ENCODE measurements around the gene MBTPS1. TPM values are rescaled to one million over a fixed set of nuclear protein-coding genes. Genes with fewer than 3 reads are reported as not detected.
A peak's percentile ranks its signal among the peaks of the same experiment; 100 is the strongest.

The MBTPS1 gene
- total RNA-seq, 1 experiment from 2014 or later: 66.2 TPM

- Histone ChIP-seq H3K36me3 (peaks cover 5% of the 10 kb centered on the region), H3K27me3 (no peaks in the 10 kb centered on the region), H3K4me3 (no peak overlapping the region), H3K9me3 (no peaks in the 10 kb centered on the region)
- no peak for DNase-seq
These were observed 47.2 kb downstream of the MBTPS1 start for GRCh38 chr16:84069540-84069939.

GRCh38 chr16:84068783-84069462, 47.8 kb downstream of the MBTPS1 start:
- Histone ChIP-seq H3K9me3 (no peaks in the 10 kb centered on the region), H3K4me3 (no peak overlapping the region), H3K36me3 (peaks cover 3% of the 10 kb centered on the region), H3K27me3 (no peaks in the 10 kb centered on the region)
- DNase-seq: no peak

- H3K9me3 ChIP-seq: no peaks in the 10 kb centered on the region
- H3K36me3 ChIP-seq: peaks cover 6% of the 10 kb centered on the region
- no peak for DNase-seq
- no peaks in the 10 kb centered on the region for H3K27me3 ChIP-seq
- H3K4me3 ChIP-seq: no peak overlapping the region
These were observed 48.7 kb downstream of the MBTPS1 start for GRCh38 chr16:84068041-84068440.

- H3K9me3 ChIP-seq: no peaks in the 10 kb centered on the region
- H3K27me3 ChIP-seq: no peaks in the 10 kb centered on the region
- peaks cover 9% of the 10 kb centered on the region for H3K36me3 ChIP-seq
- H3K4me3 ChIP-seq: no peak overlapping the region
- DNase-seq: no peak
These were observed 49.1 kb downstream of the MBTPS1 start for GRCh38 chr16:84067640-84068039.

- H3K27me3 ChIP-seq: no peaks in the 10 kb centered on the region
- DNase-seq: peak; percentile 9
- no peaks in the 10 kb centered on the region for H3K9me3 ChIP-seq
- no peak overlapping the region for H3K4me3 ChIP-seq
- H3K36me3 ChIP-seq: peaks cover 9% of the 10 kb centered on the region
These were observed 51.1 kb downstream of the MBTPS1 start for GRCh38 chr16:84065536-84066132.

GRCh38 chr16:84063980-84064379, 52.8 kb downstream of the MBTPS1 start:
- peaks cover 9% of the 10 kb centered on the region for H3K36me3 ChIP-seq
- no peak for DNase-seq
- no peaks in the 10 kb centered on the region for H3K27me3 ChIP-seq
- no peak overlapping the region for H3K4me3 ChIP-seq
- no peaks in the 10 kb centered on the region for H3K9me3 ChIP-seq

GRCh38 chr16:84062734-84063640, 53.8 kb downstream of the MBTPS1 start:
- Histone ChIP-seq H3K36me3 (peaks cover 9% of the 10 kb centered on the region), H3K9me3 (no peaks in the 10 kb centered on the region), H3K27me3 (no peaks in the 10 kb centered on the region), H3K4me3 (no peak overlapping the region)
- peak; percentile 48 for DNase-seq

GRCh38 chr16:84061236-84061819, 55.4 kb downstream of the MBTPS1 start:
- Histone ChIP-seq H3K36me3 (peaks cover 6% of the 10 kb centered on the region), H3K4me3 (no peak overlapping the region), H3K9me3 (no peaks in the 10 kb centered on the region), H3K27me3 (no peaks in the 10 kb centered on the region)
- DNase-seq: no peak

- H3K4me3 ChIP-seq: no peak overlapping the region
- no peaks in the 10 kb centered on the region for H3K27me3 ChIP-seq
These were observed 56.5 kb downstream of the MBTPS1 start for GRCh38 chr16:84059946-84060901.

GRCh38 chr16:84059111-84059510, 57.6 kb downstream of the MBTPS1 start:
- Histone ChIP-seq H3K4me3 (no peak overlapping the region), H3K36me3 (peaks cover 6% of the 10 kb centered on the region; the same call in 1 of the 2 replicates), H3K9me3 (no peaks in the 10 kb centered on the region), H3K27me3 (no peaks in the 10 kb centered on the region)
- DNase-seq: no peak

More at GRCh38 chr16:84059946-84060901, 56.5 kb downstream of the MBTPS1 start:
- no peaks in the 10 kb centered on the region for H3K9me3 ChIP-seq
- H3K36me3 ChIP-seq: peaks cover 6% of the 10 kb centered on the region
- no peak for DNase-seq

- H3K9me3 ChIP-seq: no peaks in the 10 kb centered on the region
- peaks cover 6% of the 10 kb centered on the region; the same call in 1 of the 2 replicates for H3K36me3 ChIP-seq
- no peak overlapping the region for H3K4me3 ChIP-seq
- no peaks in the 10 kb centered on the region for H3K27me3 ChIP-seq
- DNase-seq: no peak
These were observed 58.1 kb downstream of the MBTPS1 start for GRCh38 chr16:84058664-84059063.

- Histone ChIP-seq H3K27me3 (no peaks in the 10 kb centered on the region), H3K4me3 (no peak overlapping the region), H3K9me3 (no peaks in the 10 kb centered on the region), H3K36me3 (peaks cover 5% of the 10 kb centered on the region; the same call in 1 of the 2 replicates)
- DNase-seq: no peak
These were observed 58.5 kb downstream of the MBTPS1 start for GRCh38 chr16:84058211-84058610.

GRCh38 chr16:84056933-84057332, 59.8 kb downstream of the MBTPS1 start:
- Histone ChIP-seq H3K9me3 (no peaks in the 10 kb centered on the region), H3K36me3 (no peaks in the 10 kb centered on the region; the same call in 1 of the 2 replicates), H3K4me3 (no peak overlapping the region), H3K27me3 (no peaks in the 10 kb centered on the region)
- no peak for DNase-seq

- no peak overlapping the region for H3K4me3 ChIP-seq
These were observed 60.7 kb downstream of the MBTPS1 start for GRCh38 chr16:84055801-84056634.

GRCh38 chr16:84055366-84055765, 61.4 kb downstream of the MBTPS1 start:
- Histone ChIP-seq H3K27me3 (no peaks in the 10 kb centered on the region), H3K36me3 (no peaks in the 10 kb centered on the region; the same call in 1 of the 2 replicates), H3K9me3 (no peaks in the 10 kb centered on the region), H3K4me3 (no peak overlapping the region)
- no peak for DNase-seq

More at GRCh38 chr16:84055801-84056634, 60.7 kb downstream of the MBTPS1 start:
- no peak for DNase-seq
- H3K36me3 ChIP-seq: no peaks in the 10 kb centered on the region; the same call in 1 of the 2 replicates
- no peaks in the 10 kb centered on the region for H3K9me3 ChIP-seq
- no peaks in the 10 kb centered on the region for H3K27me3 ChIP-seq

Data from MG63 (cell line).